OCI-LY7 (cell line): Measurements from ENCODE around the gene METTL24. TPM values are rescaled to one million over a fixed set of nuclear protein-coding genes. Genes with fewer than 3 reads are reported as not detected.

Source experiments
- BruUV-seq: library from RNA; stranded (reverse); fragments of 400-500 nt; replicated peaks from 2 replicates; lab custom pipeline; 2021; lab: Mats Ljungman, UMichigan
- CTCF ChIA-PET: fragments of 300-600 bp; sonication (Branson Sonifier 250); formaldehyde crosslinking; loops from one replicate; lab custom pipeline; 2022; ENCODE audit warnings: antibody characterized with exemption; ENCODE audit not compliant: unreplicated experiment; lab: Charles Lee
- POLR2A ChIA-PET: fragments of 300-600 bp; sonication (Branson Sonifier 250); formaldehyde crosslinking; loops from one replicate; lab custom pipeline; 2022; ENCODE audit warnings: antibody characterized with exemption; lab: Charles Lee
- DNase-seq: peaks from one replicate; pipeline ENCODE4 v3.0.0-alpha.2; 2015; ENCODE audit warnings: low spot score
- H2AFZ ChIP-seq: fragments of 200-600 bp; sonication (generic), shearing (Covaris generic); 2 replicates; pipeline ENCODE4 v1.6.1; 2014; ENCODE audit warnings: mild to moderate bottlenecking, antibody characterized with exemption, low read length, moderate library complexity
- H3K27ac ChIP-seq: fragments of 200-600 bp; sonication (generic); 2 replicates; pipeline ENCODE4 v1.5.1; 2014; ENCODE audit warnings: mixed run types, low read depth, mild to moderate bottlenecking, moderate library complexity, low read length, inconsistent platforms; ENCODE audit not compliant: poor library complexity, severe bottlenecking
- H3K36me3 ChIP-seq: fragments of 200-600 bp; sonication (generic); 2 replicates; pipeline ENCODE4 v1.6.1; 2014; ENCODE audit warnings: mild to moderate bottlenecking, antibody characterized with exemption, low read length, moderate library complexity, mixed read lengths; ENCODE audit not compliant: insufficient read depth
- H3K4me1 ChIP-seq: fragments of 200-600 bp; sonication (generic); 2 replicates; pipeline ENCODE4 v1.5.1; 2014; ENCODE audit warnings: mild to moderate bottlenecking, low read length; ENCODE audit not compliant: insufficient read depth, poor library complexity, severe bottlenecking
- H3K4me2 ChIP-seq: fragments of 200-600 bp; sonication (generic); 2 replicates; pipeline ENCODE4 v1.6.1; 2014; ENCODE audit warnings: mild to moderate bottlenecking, low read length
- H3K4me3 ChIP-seq: fragments of 200-600 bp; sonication (generic); 2 replicates; pipeline ENCODE4 v1.5.1; 2014; ENCODE audit warnings: mild to moderate bottlenecking, low read depth, low read length; ENCODE audit not compliant: poor library complexity, severe bottlenecking
- H3K79me2 ChIP-seq: fragments of 200-600 bp; sonication (generic); 2 replicates; pipeline ENCODE4 v1.6.1; 2016; ENCODE audit warnings: low read depth, mild to moderate bottlenecking, low read length, moderate library complexity, mixed read lengths; ENCODE audit not compliant: insufficient read depth
- H3K9me2 ChIP-seq: fragments of 200-600 bp; sonication (generic); 2 replicates; pipeline ENCODE4 v1.6.1; 2016; ENCODE audit warnings: mild to moderate bottlenecking, low read length, mixed read lengths; ENCODE audit not compliant: insufficient read depth
- H3K9me3 ChIP-seq: fragments of 200-600 bp; sonication (generic); 2 replicates; pipeline ENCODE4 v1.6.1; 2014; ENCODE audit warnings: mild to moderate bottlenecking, mixed run types, low read length, mixed read lengths
- H4K20me1 ChIP-seq: fragments of 200-600 bp; sonication (generic); 2 replicates; pipeline ENCODE4 v1.6.1; 2014; ENCODE audit warnings: mild to moderate bottlenecking, antibody characterized with exemption, low read length, moderate library complexity, mixed read lengths; ENCODE audit not compliant: insufficient read depth
- EZH2phosphoT487 ChIP-seq: fragments of 200-600 bp; sonication (generic); IDR thresholded peaks from 2 replicates; pipeline ENCODE4 v1.6.1; 2018; ENCODE audit warnings: low read depth, borderline replicate concordance, mild to moderate bottlenecking, mixed run types, antibody characterized with exemption, low read length, moderate library complexity, mixed read lengths
- intact Hi-C: fragments of 100-400 bp; cut with micrococcal nuclease; formaldehyde crosslinking; loops from one replicate; pipeline ENCODE4 v1.10.0; 2022; ENCODE audit not compliant: unreplicated experiment
- total RNA-seq, 2 experiments: library from RNA; depleted of rRNA in 1 of 2; stranded (reverse); fragments of >200 nt in 1 of 2; shearing (Covaris generic) in 1 of 2; gene quantifications; 2 replicates each; pipeline ENCODE4 v1.2.3, GENCODE V29; 2014 to 2022
- TF ChIP-seq, protein P1 (sequence below): fragments of 200-600 bp; sonication (generic); conservative IDR thresholded peaks from 2 replicates; pipeline ENCODE4 v1.5.1; 2014; ENCODE audit warnings: mild to moderate bottlenecking, antibody characterized with exemption, low read length, moderate library complexity, mixed read lengths

The METTL24 gene
- total RNA-seq, 2 experiments from 2014 or later = not detected

DNA sequence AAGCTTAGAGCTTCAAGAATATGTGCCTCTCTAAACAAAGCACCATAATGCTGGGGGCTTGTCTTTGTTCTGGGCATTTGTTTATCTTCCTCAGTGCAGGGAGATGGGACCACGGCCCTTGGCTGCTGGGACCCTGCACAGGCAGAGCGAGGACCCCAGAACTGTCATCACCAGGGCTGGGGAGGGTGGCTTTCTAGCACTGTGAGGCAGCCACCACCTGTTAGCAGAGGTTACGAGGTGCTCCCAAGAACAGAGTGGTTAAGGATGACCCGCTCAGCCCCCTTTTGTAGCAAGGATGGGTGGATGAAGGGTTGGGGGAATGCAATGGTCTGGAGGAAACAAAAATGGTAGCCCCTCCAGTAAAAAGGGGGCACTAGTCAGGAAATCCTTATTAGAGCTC is 34.9 kb downstream of the METTL24 start:
- no peak overlapping the region for H3K4me2 ChIP-seq
- CTCF ChIA-PET = interaction anchor here (0.6 kb wide), 1 partner anchor 144 kb away, joined by 5 read pairs; the partner anchor contains the start of gene WASF1
- no peaks in the 10 kb centered on the region for H3K9me2 ChIP-seq
- no peaks in the 10 kb centered on the region for H3K4me1 ChIP-seq
- H2AFZ ChIP-seq = no peak overlapping the region
- no TSS peak for BruUV-seq
- TF ChIP-seq EZH2phosphoT487 = no peak
- TF ChIP-seq, protein P1, sequence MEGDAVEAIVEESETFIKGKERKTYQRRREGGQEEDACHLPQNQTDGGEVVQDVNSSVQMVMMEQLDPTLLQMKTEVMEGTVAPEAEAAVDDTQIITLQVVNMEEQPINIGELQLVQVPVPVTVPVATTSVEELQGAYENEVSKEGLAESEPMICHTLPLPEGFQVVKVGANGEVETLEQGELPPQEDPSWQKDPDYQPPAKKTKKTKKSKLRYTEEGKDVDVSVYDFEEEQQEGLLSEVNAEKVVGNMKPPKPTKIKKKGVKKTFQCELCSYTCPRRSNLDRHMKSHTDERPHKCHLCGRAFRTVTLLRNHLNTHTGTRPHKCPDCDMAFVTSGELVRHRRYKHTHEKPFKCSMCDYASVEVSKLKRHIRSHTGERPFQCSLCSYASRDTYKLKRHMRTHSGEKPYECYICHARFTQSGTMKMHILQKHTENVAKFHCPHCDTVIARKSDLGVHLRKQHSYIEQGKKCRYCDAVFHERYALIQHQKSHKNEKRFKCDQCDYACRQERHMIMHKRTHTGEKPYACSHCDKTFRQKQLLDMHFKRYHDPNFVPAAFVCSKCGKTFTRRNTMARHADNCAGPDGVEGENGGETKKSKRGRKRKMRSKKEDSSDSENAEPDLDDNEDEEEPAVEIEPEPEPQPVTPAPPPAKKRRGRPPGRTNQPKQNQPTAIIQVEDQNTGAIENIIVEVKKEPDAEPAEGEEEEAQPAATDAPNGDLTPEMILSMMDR = no peak
- no peaks in the 10 kb centered on the region for H3K9me3 ChIP-seq
- no peaks in the 10 kb centered on the region for H4K20me1 ChIP-seq
- intact Hi-C loops = no loop called here
- H3K36me3 ChIP-seq = no peaks in the 10 kb centered on the region
- no peak overlapping the region for H3K4me3 ChIP-seq
- POLR2A ChIA-PET = interaction anchor here (0.6 kb wide), 1 partner anchor 73 kb away, joined by 3 read pairs; no protein-coding TSS in a partner anchor
- DNase-seq = no peak
- no peaks in the 10 kb centered on the region for H3K79me2 ChIP-seq
- no peak overlapping the region for H3K27ac ChIP-seq

GRCh38 chr6:110322874-110323242 is 35.3 kb downstream of the METTL24 start:
- intact Hi-C loops = no loop called here
- H2AFZ ChIP-seq = no peak overlapping the region
- H3K79me2 ChIP-seq = no peaks in the 10 kb centered on the region
- BruUV-seq = no TSS peak
- H3K4me2 ChIP-seq = no peak overlapping the region
- H3K4me1 ChIP-seq = no peaks in the 10 kb centered on the region
- no peak for DNase-seq
- no peaks in the 10 kb centered on the region for H3K36me3 ChIP-seq
- no peak overlapping the region for H3K27ac ChIP-seq
- CTCF ChIA-PET = interaction anchor here (0.6 kb wide), 1 partner anchor 143 kb away, joined by 5 read pairs; the partner anchor contains the start of gene WASF1
- no peaks in the 10 kb centered on the region for H4K20me1 ChIP-seq
- H3K9me2 ChIP-seq = no peaks in the 10 kb centered on the region
- H3K9me3 ChIP-seq = no peaks in the 10 kb centered on the region
- no peak overlapping the region for H3K4me3 ChIP-seq
- POLR2A ChIA-PET = interaction anchor here (0.6 kb wide), 1 partner anchor 73 kb away, joined by 3 read pairs; no protein-coding TSS in a partner anchor
- no peak for TF ChIP-seq EZH2phosphoT487
- TF ChIP-seq, protein P1 = no peak

- no peaks in the 10 kb centered on the region for H4K20me1 ChIP-seq
- H3K4me1 ChIP-seq = no peaks in the 10 kb centered on the region
- TF ChIP-seq, protein P1 = no peak
- no peak for TF ChIP-seq EZH2phosphoT487
- H3K4me2 ChIP-seq = no peak overlapping the region
- DNase-seq = no peak
- BruUV-seq = no TSS peak
- H2AFZ ChIP-seq = no peak overlapping the region
- H3K4me3 ChIP-seq = no peak overlapping the region
- no peak overlapping the region for H3K27ac ChIP-seq
- intact Hi-C loops = no loop called here
- H3K9me3 ChIP-seq = no peaks in the 10 kb centered on the region
- H3K36me3 ChIP-seq = no peaks in the 10 kb centered on the region
- H3K79me2 ChIP-seq = no peaks in the 10 kb centered on the region
- H3K9me2 ChIP-seq = no peaks in the 10 kb centered on the region
- ChIA-PET CTCF (no interaction called here), POLR2A (no interaction called here)
Measured at GRCh38 chr6:110322151-110322873, 35.8 kb downstream of the METTL24 start.
